Measurements from ENCODE around the gene MRPS21.
"Not testable (repeated sequence)": the region's sequence is repeated elsewhere in the genome, so short reads cannot be mapped to it uniquely, and the experiment has no call there.

DNA sequence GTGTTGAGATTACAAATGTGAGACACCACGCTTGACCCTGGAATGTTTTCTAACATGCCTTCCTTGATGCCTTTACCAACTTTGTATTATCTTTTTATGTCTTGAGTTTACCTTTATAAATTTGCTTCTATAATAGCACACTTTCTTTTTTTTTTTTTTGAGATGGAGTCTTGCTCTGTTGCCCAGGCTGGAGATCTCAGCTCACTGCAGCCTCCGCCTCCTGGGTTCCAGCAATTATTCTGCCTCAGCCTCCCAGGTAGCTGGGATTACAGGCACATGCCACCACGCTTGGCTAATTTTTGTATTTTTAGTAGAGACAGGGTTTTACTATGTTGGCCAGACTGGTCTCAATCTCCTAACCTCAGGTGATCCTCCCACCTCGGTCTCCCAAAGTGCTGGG is 21.0 kb downstream of the MRPS21 start:
- TF ChIP-seq, protein P1, sequence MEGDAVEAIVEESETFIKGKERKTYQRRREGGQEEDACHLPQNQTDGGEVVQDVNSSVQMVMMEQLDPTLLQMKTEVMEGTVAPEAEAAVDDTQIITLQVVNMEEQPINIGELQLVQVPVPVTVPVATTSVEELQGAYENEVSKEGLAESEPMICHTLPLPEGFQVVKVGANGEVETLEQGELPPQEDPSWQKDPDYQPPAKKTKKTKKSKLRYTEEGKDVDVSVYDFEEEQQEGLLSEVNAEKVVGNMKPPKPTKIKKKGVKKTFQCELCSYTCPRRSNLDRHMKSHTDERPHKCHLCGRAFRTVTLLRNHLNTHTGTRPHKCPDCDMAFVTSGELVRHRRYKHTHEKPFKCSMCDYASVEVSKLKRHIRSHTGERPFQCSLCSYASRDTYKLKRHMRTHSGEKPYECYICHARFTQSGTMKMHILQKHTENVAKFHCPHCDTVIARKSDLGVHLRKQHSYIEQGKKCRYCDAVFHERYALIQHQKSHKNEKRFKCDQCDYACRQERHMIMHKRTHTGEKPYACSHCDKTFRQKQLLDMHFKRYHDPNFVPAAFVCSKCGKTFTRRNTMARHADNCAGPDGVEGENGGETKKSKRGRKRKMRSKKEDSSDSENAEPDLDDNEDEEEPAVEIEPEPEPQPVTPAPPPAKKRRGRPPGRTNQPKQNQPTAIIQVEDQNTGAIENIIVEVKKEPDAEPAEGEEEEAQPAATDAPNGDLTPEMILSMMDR (IDR thresholded peaks at IDR 0.05): not testable (repeated sequence)
- not testable (repeated sequence) for TF ChIP-seq POLR2A (IDR thresholded peaks at IDR 0.05)

Measured in ovary (tissue), 3 donors.